Loucy (cell line): Measurements from ENCODE around the gene TVP23A.

Experiments
- EZH2phosphoT487 ChIP-seq: fragments of 200-600 bp; IDR thresholded peaks from 2 replicates; pipeline ENCODE4 v1.6.1; 2018; ENCODE audit warnings: antibody characterized with exemption, mild to moderate bottlenecking, moderate library complexity, borderline replicate concordance
- TF ChIP-seq, protein P1 (sequence below): fragments of 200-600 bp; sonication (generic); conservative IDR thresholded peaks from 2 replicates; pipeline ENCODE4 v1.5.1; 2014; ENCODE audit warnings: mild to moderate bottlenecking, antibody characterized with exemption, low read length

DNA sequence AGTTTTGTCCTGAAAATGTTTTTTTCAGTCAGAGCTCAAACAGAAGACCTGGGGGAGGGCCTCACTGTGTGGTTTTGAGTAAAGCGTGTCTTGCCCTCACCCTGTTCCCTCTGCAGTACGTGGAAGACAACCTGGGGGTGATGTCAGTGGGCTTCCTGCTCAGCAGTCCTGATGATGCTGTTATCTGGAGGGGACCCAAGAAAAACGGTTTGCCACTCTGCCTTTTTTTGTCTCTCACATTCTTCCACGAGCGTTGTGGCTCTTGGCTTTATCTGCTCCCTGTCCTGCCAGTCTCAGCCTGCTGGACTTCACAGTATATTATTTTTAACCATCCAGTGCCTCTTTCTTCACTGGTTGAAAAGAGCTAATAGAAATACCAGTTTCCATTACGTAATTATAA is 62.0 kb downstream of the TVP23A start:
- TF ChIP-seq, protein P1, sequence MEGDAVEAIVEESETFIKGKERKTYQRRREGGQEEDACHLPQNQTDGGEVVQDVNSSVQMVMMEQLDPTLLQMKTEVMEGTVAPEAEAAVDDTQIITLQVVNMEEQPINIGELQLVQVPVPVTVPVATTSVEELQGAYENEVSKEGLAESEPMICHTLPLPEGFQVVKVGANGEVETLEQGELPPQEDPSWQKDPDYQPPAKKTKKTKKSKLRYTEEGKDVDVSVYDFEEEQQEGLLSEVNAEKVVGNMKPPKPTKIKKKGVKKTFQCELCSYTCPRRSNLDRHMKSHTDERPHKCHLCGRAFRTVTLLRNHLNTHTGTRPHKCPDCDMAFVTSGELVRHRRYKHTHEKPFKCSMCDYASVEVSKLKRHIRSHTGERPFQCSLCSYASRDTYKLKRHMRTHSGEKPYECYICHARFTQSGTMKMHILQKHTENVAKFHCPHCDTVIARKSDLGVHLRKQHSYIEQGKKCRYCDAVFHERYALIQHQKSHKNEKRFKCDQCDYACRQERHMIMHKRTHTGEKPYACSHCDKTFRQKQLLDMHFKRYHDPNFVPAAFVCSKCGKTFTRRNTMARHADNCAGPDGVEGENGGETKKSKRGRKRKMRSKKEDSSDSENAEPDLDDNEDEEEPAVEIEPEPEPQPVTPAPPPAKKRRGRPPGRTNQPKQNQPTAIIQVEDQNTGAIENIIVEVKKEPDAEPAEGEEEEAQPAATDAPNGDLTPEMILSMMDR, result no peak
- TF ChIP-seq EZH2phosphoT487, result no peak
